Stomach (tissue), 9 donors: ENCODE results near the gene CHD9NB. TPM values are rescaled to one million over a fixed set of nuclear protein-coding genes. Genes with fewer than 3 reads are reported as not detected.

Experiments used
- DNase-seq, 2 donors: peaks; one replicate each; pipeline versions ENCODE4 v3.0.0 to v3.0.0-alpha.2; 2013 to 2019
- H3K27ac ChIP-seq, 5 donors: fragments of 200-600 bp in 4 of 5; sonication (generic) in 4 of 5; one replicate each; pipeline ENCODE4 v1.5.1; 2013 to 2019; ENCODE audit warnings: mild to moderate bottlenecking in 1 of 5, moderate library complexity in 1 of 5
- H3K27me3 ChIP-seq, 3 donors: fragments of 200-600 bp; sonication (generic); one replicate each; pipeline ENCODE4 v1.5.1; 2017 to 2019; ENCODE audit warnings: mixed run types in 1 of 3
- H3K36me3 ChIP-seq, 4 donors: fragments of 200-600 bp; sonication (generic); 1 replicate in 3 of 4; 2 replicates in 1 of 4; pipeline ENCODE4 v1.5.1; 2016 to 2019
- H3K4me1 ChIP-seq, 4 donors: fragments of 200-600 bp; sonication (generic); one replicate each; pipeline ENCODE4 v1.5.1; 2016 to 2019
- H3K4me3 ChIP-seq, 4 donors: fragments of 200-600 bp; sonication (generic) in 3 of 4; one replicate each; pipeline ENCODE4 v1.5.1; 2016 to 2019; ENCODE audit warnings: mild to moderate bottlenecking in 1 of 4
- H3K9me3 ChIP-seq, 4 donors: fragments of 200-600 bp; sonication (generic); one replicate each; pipeline ENCODE4 v1.5.1; 2016 to 2019
- EP300 ChIP-seq: sonication (generic); formaldehyde crosslinking; IDR thresholded peaks from one replicate; pipeline ENCODE4 v1.6.1; 2017; ENCODE audit warnings: antibody characterized with exemption
- POLR2A ChIP-seq, 4 donors: fragments of 450-650 bp; IDR thresholded peaks; one replicate each; pipeline ENCODE4 v1.6.1; 2016; ENCODE audit warnings: antibody characterized with exemption in 4 of 4, control low read depth in 2 of 4, mild to moderate bottlenecking in 1 of 4, moderate library complexity in 1 of 4
- POLR2AphosphoS5 ChIP-seq, 3 donors: sonication (generic); formaldehyde crosslinking; IDR thresholded peaks; one replicate each; pipeline ENCODE4 v1.6.1; 2016; ENCODE audit warnings: antibody characterized with exemption in 3 of 3
- WGBS, 5 donors: extraction: QIAGEN DNeasy Blood & Tissue Kit in 3 of 5; methylation state at CpG; one replicate each; pipeline versions ENCODE4 v1.1.5 to v1.1.7; 2013 to 2018; 5-methylcytosine and 5-hydroxymethylcytosine counted together
- intact Hi-C: fragments of 100-400 bp; cut with DNase I; formaldehyde crosslinking; loops from one replicate; pipeline ENCODE4 v1.15.1; 2023; ENCODE audit warnings: low total_unique reads
- polyA plus RNA-seq, 3 donors: library from polyadenylated mRNA; stranded (reverse); fragments of 200-250 nt; gene quantifications; one replicate each; pipeline ENCODE4 v1.2.3, GENCODE V29; 2013
- total RNA-seq, 5 donors: library from RNA; depleted of rRNA; stranded (reverse); fragments of >200 nt; gene quantifications; one replicate each; pipeline versions ENCODE4 v1.1.0 to v1.2.3, GENCODE V29; 2014 to 2016
- TF ChIP-seq, protein P1 (sequence below), 7 experiments: fragments of 450-650 bp in 4 of 7; fragments of 200-600 bp in 3 of 7; sonication (generic) in 3 of 7; IDR thresholded peaks; one replicate each; pipeline ENCODE4 v1.5.1; 2016 to 2019; ENCODE audit warnings: antibody characterized with exemption in 7 of 7, control low read depth in 2 of 7, mild to moderate bottlenecking in 1 of 7
- donor health status: healthy with polysubstance abuse.
- donor health status: Bipolar disorder and iron deficiency.
- donor health status: healthy.

The CHD9NB gene
- total and polyA plus RNA-seq, 8 donors, result 0.58 to 8.2 (median 0.93) TPM; not detected in 1

DNA sequence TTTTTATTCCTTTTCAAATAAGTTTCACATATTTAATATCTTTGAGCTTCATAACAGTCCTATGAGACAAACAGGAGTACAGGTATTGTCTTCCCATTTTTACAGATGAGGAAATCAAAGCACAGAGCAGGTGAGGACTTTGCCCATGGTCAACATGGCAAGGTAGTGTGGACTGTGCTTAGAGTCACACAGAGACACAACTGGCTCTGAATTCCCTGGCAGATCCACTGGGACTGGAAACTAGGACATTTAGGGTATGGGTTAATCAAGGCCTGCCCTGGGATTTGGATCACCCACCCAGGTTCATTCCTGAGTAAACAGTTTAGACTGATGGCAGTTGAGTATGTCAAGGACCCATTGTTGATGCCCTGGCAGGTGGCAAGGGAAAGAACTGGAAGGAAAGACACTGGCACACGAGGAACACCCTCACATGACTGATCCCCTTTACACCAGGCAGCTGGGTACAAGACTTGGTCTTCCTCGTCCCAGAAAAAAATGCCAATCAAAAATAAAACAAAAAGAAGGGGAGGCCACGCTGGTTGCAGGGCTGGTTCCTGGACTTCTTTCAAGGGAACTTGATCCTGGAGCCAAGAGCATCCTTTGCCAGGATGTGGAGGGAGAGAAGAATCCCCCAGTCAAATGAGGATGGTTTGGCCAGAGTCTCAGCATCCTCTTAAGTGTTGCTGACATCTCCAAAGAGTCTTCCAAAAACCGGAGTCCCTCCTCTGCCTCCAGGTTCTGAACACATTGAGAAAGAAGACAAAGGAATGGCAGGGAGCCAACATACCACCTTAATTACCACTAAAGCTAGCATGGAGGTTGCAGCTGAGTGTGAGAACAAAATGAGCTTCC, 37.0 kb upstream of the CHD9NB start:
- Histone ChIP-seq H3K27me3 (no peaks in the 10 kb centered on the region), H3K36me3 (no peaks in the 10 kb centered on the region), H3K4me1 (peaks cover 65 to 91% (median 72%) of the 10 kb centered on the region in 4 donors), H3K27ac (peak overlapping the region; percentile 19 to 87 (median 87)), H3K9me3 (no peaks in the 10 kb centered on the region), H3K4me3 (no peak overlapping the region)
- 41 to 49% (median 45%) methylated on average over 4 of the region's 4 CpGs for WGBS, 5 donors
- TF ChIP-seq EP300 (no peak), POLR2A (IDR thresholded peaks at IDR 0.05) (no peak), POLR2AphosphoS5 (IDR thresholded peaks at IDR 0.05) (no peak)
- TF ChIP-seq, protein P1, sequence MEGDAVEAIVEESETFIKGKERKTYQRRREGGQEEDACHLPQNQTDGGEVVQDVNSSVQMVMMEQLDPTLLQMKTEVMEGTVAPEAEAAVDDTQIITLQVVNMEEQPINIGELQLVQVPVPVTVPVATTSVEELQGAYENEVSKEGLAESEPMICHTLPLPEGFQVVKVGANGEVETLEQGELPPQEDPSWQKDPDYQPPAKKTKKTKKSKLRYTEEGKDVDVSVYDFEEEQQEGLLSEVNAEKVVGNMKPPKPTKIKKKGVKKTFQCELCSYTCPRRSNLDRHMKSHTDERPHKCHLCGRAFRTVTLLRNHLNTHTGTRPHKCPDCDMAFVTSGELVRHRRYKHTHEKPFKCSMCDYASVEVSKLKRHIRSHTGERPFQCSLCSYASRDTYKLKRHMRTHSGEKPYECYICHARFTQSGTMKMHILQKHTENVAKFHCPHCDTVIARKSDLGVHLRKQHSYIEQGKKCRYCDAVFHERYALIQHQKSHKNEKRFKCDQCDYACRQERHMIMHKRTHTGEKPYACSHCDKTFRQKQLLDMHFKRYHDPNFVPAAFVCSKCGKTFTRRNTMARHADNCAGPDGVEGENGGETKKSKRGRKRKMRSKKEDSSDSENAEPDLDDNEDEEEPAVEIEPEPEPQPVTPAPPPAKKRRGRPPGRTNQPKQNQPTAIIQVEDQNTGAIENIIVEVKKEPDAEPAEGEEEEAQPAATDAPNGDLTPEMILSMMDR (IDR thresholded peaks at IDR 0.05), result no peak
- peak in 1 of 2 donors; percentile 51 for DNase-seq
- intact Hi-C loops, result no loop called here

DNA sequence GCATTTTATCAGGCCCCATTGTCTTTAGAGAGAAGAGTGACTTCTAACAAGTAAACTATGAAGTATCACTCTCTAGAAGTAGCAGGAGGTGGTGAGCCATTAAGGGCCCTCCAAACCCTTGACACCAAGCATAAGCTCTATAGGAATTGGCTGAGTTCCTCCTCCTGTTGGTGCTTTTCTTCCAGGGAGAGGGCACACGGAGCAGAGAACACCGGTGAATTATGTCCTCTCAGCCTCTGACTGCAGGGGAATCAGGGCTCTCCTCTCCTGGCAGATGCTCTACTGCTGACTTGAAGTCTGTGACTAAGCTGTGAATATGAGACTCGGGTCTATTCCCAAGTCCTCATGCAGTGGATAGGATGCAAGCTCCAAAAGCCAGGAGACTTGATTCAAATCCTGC, 34.4 kb upstream of the CHD9NB start:
- WGBS, 5 donors, result 63 to 83% (median 81%) methylated on average over 3 of the region's 3 CpGs
- intact Hi-C loops, result no loop called here
- H3K4me1 ChIP-seq, result peaks cover 51 to 83% (median 58%) of the 10 kb centered on the region in 4 donors
- H3K9me3 ChIP-seq, result no peaks in the 10 kb centered on the region
- TF ChIP-seq, protein P1 (IDR thresholded peaks at IDR 0.05), result no peak
- TF ChIP-seq POLR2A (IDR thresholded peaks at IDR 0.05) (no peak), EP300 (no peak)
- H3K27ac ChIP-seq, result peak overlapping the region in 2 of 5 donors; percentile 3 to 78
- H3K4me3 ChIP-seq, result no peak overlapping the region
- no peaks in the 10 kb centered on the region for H3K36me3 ChIP-seq
- DNase-seq, result no peak
- no peaks in the 10 kb centered on the region for H3K27me3 ChIP-seq

DNA sequence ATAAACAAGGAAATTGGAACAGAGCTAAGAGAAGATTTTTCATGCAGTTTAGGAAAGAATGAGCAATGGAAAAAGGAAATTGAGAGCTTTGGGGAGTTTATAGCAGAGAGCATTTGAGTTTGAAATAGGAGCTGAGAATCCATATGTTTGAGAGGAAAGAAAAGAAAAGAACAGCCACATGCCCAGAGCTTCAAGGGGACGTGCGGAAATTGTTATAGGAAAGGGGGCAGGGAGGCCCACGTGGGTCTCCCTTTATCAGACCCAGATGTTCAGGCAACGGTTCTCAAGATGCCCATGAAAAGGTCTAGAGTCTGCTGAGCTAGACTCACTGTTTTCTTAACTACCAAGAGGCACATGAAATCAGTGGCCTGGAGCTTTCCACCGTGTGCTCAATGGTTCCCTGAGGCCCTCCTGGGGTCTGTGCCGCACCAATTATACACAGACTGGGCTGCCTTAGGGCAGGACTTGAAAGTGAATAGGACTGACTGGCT, 33.3 kb upstream of the CHD9NB start:
- peak in 1 of 2 donors; percentile 55 for DNase-seq
- intact Hi-C loops, result no loop called here
- Histone ChIP-seq H3K36me3 (no peaks in the 10 kb centered on the region), H3K4me3 (no peak overlapping the region), H3K27ac (peak overlapping the region; percentile 67 to 84 (median 76)), H3K9me3 (no peaks in the 10 kb centered on the region), H3K4me1 (peaks cover 46 to 83% (median 55%) of the 10 kb centered on the region in 4 donors), H3K27me3 (no peaks in the 10 kb centered on the region)
- 41 to 66% (median 55%) methylated on average over 6 of the region's 6 CpGs for WGBS, 5 donors
- TF ChIP-seq POLR2A (IDR thresholded peaks at IDR 0.05) (no peak), EP300 (no peak), POLR2AphosphoS5 (IDR thresholded peaks at IDR 0.05) (no peak)
- TF ChIP-seq, protein P1 (IDR thresholded peaks at IDR 0.05), result no peak

DNA sequence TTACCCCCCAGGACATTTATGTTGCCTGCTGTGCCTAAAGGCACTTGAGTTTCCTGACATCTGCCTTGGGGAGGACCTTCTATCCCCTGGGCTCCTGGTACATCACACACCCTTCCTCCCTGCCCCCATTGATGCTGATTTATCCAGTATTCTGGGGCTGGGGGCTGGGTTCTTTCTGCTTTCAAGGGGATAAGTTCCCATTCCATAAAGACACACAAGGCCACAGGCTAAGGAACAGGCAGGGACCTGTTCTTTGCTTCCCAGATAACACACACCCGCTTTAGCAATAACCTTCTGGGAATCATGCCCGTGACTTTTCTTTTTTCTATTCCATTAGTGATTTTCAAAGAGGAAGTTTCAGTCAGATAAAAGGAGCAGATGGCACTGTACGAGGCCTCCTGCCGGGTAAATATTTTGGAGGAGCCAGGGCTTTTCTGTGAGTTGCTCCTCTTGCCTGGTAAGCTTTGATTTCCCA, 32.7 kb upstream of the CHD9NB start:
- 14 to 39% (median 20%) methylated on average over 4 of the region's 4 CpGs for WGBS, 5 donors
- intact Hi-C loops, result no loop called here
- Histone ChIP-seq H3K27ac (peak overlapping the region; percentile 65 to 84 (median 76)), H3K4me3 (no peak overlapping the region), H3K4me1 (peaks cover 43 to 83% (median 54%) of the 10 kb centered on the region in 4 donors), H3K9me3 (no peaks in the 10 kb centered on the region), H3K36me3 (no peaks in the 10 kb centered on the region), H3K27me3 (no peaks in the 10 kb centered on the region)
- TF ChIP-seq POLR2A (IDR thresholded peaks at IDR 0.05) (no peak), EP300 (no peak), POLR2AphosphoS5 (IDR thresholded peaks at IDR 0.05) (no peak)
- TF ChIP-seq, protein P1 (IDR thresholded peaks at IDR 0.05), result no peak
- DNase-seq, result peak in 1 of 2 donors; percentile 68
